ENCODE data around the gene SAA2.
"Not testable (repeated sequence)": the region's sequence is repeated elsewhere in the genome, so short reads cannot be mapped to it uniquely, and the experiment has no call there.

SAA2 gene

DNA sequence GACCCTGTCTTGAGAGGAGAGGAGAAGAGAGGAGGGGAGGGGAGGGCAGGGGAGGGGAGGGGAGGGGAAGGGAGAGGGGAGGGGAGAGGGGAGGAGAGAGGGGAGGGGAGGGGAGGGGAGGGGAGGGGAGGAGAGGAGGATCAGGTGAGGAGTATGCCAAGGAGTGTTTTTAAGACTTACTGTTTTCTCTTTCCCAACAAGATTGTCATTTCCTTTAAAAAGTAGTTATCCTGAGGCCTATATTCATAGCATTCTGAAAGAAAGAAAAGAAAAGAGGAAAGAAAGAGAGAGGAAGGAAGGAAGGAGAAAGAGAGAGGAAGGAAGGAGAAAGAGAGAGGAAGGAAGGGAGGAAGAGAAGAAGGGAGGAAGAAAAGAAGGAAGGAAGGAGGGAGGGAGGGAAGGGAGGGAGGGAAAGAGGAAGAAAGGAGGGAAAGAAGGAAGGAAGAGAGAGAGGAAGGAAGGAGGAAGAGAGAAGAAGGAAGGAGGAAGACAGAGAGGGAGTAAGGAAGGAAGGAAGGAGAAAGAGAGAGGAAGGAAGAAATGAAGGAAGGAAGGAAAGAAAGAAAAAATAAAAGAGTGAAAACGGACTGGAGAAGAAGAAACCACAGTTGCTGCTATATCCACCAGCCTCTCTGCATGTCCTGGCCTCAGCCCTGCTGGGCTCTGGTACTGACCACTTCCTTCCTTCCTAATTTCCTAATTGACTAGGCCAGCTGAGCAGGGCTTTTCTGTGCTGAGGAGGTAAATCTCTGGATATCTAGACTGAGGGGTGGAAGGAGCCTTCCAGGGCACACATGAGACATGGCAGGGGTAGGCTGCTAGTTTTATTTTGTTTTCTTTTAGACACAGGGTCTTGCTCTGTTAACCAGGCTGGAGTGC, 16.4 kb upstream of the SAA2 start:
- H3K36me3 ChIP-seq (ENCODE audit: insufficient read depth, low read length), result no peaks in the 10 kb centered on the region
- H3K4me3 ChIP-seq (ENCODE audit: low read length), result no peak overlapping the region
- no peak overlapping the region for H2AFZ ChIP-seq (ENCODE audit: low read depth, low read length)
- peaks cover 6% of the 10 kb centered on the region for H3K27me3 ChIP-seq (ENCODE audit: insufficient read depth, low read length)
- H3K9me3 ChIP-seq (ENCODE audit: low read length), result no peaks in the 10 kb centered on the region
- H3K4me1 ChIP-seq (ENCODE audit: insufficient read depth, low read length), result no peaks in the 10 kb centered on the region

DNA sequence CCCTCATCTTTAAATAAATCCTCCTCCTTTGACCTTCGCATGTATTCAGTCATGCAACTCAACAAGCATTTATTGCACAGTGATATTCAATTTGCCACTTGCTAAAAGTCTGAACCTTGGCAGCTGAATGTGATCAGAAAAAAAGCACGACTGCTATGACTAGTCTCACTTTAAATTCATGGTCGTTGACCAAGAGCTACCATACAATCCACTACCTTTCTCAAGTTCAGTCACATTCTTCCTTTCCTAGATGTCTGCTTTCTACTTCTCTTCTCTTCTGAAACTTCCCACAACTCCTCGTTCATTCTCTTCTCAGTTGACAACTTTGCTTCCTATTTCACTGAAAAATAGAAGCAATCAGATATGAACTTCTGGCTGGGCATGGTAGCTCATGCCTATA, 15.6 kb upstream of the SAA2 start:
- Histone ChIP-seq H3K9me3 (ENCODE audit: low read length) (no peaks in the 10 kb centered on the region), H3K27me3 (ENCODE audit: insufficient read depth, low read length) (peaks cover 6% of the 10 kb centered on the region), H3K36me3 (ENCODE audit: insufficient read depth, low read length) (no peaks in the 10 kb centered on the region), H3K4me1 (ENCODE audit: insufficient read depth, low read length) (no peaks in the 10 kb centered on the region), H2AFZ (ENCODE audit: low read depth, low read length) (no peak overlapping the region), H3K4me3 (ENCODE audit: low read length) (no peak overlapping the region)

DNA sequence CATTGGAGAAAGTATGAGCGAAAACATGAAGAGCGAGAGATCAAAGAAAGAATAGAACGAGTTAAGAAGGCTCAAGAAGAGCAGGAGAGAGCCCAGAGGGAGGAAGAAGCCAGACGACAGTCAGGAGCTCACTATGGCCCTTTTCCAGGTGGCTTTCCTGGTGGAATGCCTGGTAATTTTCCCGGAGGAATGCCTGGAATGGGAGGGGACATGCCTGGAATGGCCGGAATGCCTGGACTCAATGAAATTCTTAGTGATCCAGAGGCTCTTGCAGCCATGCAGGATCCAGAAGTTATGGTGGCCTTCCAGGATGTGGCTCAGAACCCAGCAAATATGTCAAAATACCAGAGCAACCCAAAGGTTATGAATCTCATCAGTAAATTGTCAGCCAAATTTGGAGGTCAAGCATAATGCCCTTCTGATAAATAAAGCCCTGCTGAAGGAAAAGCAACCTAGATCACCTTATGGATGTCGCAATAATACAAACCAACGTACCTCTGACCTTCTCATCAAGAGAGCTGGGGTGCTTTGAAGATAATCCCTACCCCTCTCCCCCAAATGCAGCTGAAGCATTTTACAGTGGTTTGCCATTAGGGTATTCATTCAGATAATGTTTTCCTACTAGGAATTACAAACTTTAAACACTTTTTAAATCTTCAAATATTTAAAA, 14.3 kb upstream of the SAA2 start:
- H2AFZ ChIP-seq (ENCODE audit: low read depth, low read length); H3K27me3 ChIP-seq (ENCODE audit: insufficient read depth, low read length); H3K9me3 ChIP-seq (ENCODE audit: low read length); H3K4me3 ChIP-seq (ENCODE audit: low read length); H3K4me1 ChIP-seq (ENCODE audit: insufficient read depth, low read length); H3K36me3 ChIP-seq (ENCODE audit: insufficient read depth, low read length): not testable (repeated sequence)

DNA sequence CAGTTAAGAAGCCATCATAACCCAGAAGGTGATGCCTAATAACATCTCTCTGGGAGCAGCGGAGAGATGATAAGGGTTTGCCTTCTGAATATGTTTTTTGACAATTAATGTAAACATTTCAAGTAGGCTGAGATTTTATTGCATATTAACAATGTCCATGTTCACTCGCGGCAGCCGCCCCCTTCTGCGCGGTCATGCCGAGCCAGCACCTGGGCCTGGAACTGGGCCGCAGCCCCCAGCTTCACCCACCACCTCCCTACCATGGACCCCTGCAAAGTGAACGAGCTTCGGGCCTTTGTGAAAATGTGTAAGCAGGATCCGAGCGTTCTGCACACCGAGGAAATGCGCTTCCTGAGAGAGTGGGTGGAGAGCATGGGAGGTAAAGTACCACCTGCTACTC, 13.3 kb upstream of the SAA2 start:
- peaks cover 6% of the 10 kb centered on the region for H3K27me3 ChIP-seq (ENCODE audit: insufficient read depth, low read length)

DNA sequence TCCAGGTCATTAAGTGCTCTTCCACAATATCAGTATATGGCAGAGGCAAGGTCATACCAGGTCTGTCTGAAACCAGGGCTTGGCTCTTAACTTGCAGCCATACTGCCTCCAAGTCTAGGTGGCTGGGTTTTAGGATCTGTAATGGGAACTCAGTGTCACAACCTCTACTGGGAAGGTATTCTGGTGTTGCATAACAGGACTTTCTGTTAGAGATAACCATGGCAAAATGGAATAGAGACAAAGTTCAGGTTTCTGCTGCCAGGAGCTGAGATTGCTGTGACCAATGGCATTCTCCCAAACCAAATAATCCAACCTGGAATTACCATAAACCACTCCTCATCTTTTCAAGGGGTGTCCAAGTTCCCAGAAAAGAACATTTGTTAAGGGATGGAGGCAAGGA, 10.8 kb upstream of the SAA2 start:
- no peaks in the 10 kb centered on the region for H3K4me1 ChIP-seq (ENCODE audit: insufficient read depth, low read length)

More for the DNA sequence above, 13.3 kb upstream of the SAA2 start:
- H3K4me3 ChIP-seq (ENCODE audit: low read length), result no peak overlapping the region
- H2AFZ ChIP-seq (ENCODE audit: low read depth, low read length), result no peak overlapping the region
- H3K4me1 ChIP-seq (ENCODE audit: insufficient read depth, low read length), result no peaks in the 10 kb centered on the region
- H3K9me3 ChIP-seq (ENCODE audit: low read length), result no peaks in the 10 kb centered on the region
- no peaks in the 10 kb centered on the region for H3K36me3 ChIP-seq (ENCODE audit: insufficient read depth, low read length)

DNA sequence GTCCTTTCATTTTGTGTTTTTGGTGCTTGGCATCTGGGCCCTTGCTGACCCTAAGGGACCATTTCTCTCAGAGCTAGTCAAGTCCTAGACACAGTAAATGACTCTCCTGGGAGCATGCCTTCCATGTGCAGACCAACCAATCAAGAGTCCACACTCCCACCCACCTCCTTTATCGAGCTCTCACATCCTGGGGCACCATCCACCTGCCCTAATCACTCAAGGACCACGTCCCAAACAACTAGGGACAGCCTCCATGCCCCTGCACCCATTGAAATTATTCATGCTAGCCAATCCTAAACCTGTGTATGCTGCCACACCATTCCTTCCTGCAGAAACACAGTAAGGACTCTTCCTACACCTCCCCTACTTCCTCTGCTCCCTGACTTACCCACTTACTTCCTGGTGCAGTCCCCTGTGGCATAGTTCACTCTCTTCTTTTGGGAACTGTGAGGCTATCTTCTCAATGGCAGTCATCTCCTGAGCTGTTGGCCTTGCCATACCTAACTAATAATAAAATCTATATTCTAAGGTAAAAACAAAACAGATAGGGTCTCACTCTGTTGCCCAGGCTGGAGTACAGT, 6.4 kb upstream of the SAA2 start:
- Histone ChIP-seq H3K36me3 (ENCODE audit: insufficient read depth, low read length) (no peaks in the 10 kb centered on the region), H2AFZ (ENCODE audit: low read depth, low read length) (no peak overlapping the region), H3K9me3 (ENCODE audit: low read length) (no peaks in the 10 kb centered on the region), H3K4me3 (ENCODE audit: low read length) (no peak overlapping the region), H3K4me1 (ENCODE audit: insufficient read depth, low read length) (no peaks in the 10 kb centered on the region), H3K27me3 (ENCODE audit: insufficient read depth, low read length) (no peaks in the 10 kb centered on the region)

More for the DNA sequence above, 10.8 kb upstream of the SAA2 start:
- no peak overlapping the region for H3K4me3 ChIP-seq (ENCODE audit: low read length)
- H3K36me3 ChIP-seq (ENCODE audit: insufficient read depth, low read length), result no peaks in the 10 kb centered on the region
- H3K27me3 ChIP-seq (ENCODE audit: insufficient read depth, low read length), result no peaks in the 10 kb centered on the region
- no peak overlapping the region for H2AFZ ChIP-seq (ENCODE audit: low read depth, low read length)
- no peaks in the 10 kb centered on the region for H3K9me3 ChIP-seq (ENCODE audit: low read length)

DNA sequence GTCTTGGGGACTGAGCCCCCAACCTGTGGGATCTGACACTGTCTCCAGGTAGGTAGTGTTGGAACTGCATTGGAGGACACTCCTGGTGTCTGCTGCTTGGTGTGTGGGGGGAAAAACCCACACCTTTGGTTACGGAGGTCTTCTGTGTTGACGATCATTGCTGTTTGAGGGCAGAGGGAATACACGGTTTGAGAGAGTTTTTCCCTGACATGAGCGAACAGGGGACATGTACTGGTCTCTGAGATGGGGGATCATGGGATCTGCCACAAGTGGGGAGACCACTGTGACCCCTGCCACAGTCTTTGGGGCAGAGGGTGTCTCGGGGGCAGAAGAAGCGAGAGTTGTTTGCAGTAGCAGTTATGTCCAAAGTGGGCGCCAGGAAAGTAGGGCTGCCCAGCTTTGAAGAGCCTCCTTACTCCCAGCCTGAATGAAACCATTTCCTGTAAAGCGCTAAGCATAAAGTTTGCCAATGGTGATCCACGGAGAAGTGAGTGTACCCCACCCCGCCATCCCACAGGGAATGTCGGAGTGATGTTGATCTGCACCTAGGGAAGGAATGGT, 5.4 kb upstream of the SAA2 start:
- H3K27me3 ChIP-seq (ENCODE audit: insufficient read depth, low read length), result peaks cover 5% of the 10 kb centered on the region
- H3K36me3 ChIP-seq (ENCODE audit: insufficient read depth, low read length), result no peaks in the 10 kb centered on the region
- H3K4me1 ChIP-seq (ENCODE audit: insufficient read depth, low read length), result no peaks in the 10 kb centered on the region
- H2AFZ ChIP-seq (ENCODE audit: low read depth, low read length), result no peak overlapping the region
- H3K9me3 ChIP-seq (ENCODE audit: low read length), result no peaks in the 10 kb centered on the region
- H3K4me3 ChIP-seq (ENCODE audit: low read length), result no peak overlapping the region

DNA sequence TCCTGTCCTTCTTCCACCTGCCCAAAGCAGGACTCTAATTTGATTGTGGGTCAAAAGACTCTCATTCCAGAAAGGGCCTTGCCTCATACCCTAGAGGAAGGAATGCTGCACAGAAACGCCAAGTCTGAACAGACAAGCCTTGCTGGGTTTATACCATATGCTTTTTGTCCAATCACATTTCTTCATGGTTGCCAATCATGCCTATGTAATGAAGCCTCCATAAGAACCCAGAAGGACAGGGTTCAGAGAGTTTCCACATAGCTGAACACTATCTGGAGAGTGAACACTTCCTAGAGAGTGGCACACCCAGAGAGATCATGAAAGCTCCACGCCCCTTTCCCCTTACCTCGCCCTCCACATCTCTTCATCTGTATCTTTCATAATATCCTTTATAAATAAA, 4.8 kb upstream of the SAA2 start:
- H3K4me1 ChIP-seq (ENCODE audit: insufficient read depth, low read length), result no peaks in the 10 kb centered on the region
- no peaks in the 10 kb centered on the region for H3K9me3 ChIP-seq (ENCODE audit: low read length)
- H3K4me3 ChIP-seq (ENCODE audit: low read length), result no peak overlapping the region
- H3K27me3 ChIP-seq (ENCODE audit: insufficient read depth, low read length), result peaks cover 10% of the 10 kb centered on the region
- H2AFZ ChIP-seq (ENCODE audit: low read depth, low read length), result no peak overlapping the region
- no peaks in the 10 kb centered on the region for H3K36me3 ChIP-seq (ENCODE audit: insufficient read depth, low read length)

DNA sequence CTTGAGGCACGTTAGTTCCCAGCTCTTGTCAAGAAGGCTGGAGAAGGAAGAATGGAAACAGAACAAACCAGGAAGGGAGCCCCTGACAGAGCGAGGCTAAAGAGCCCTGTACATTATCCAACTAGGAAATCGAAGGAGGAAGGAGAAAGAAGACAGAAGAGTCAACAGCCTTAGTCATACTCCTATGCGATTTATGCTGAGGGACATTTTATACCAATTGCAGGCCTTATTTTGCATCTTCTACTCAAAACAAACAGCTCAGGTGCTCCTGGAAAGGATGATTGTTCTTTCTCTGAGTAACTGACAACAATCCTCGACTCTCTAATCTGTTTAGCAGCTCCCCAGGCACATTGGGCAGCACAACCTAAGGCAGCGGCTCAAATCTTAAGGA, 1.3 kb downstream of the SAA2 start:
- H3K9me3 ChIP-seq (ENCODE audit: low read length); H3K4me3 ChIP-seq (ENCODE audit: low read length); H3K4me1 ChIP-seq (ENCODE audit: insufficient read depth, low read length); H3K27me3 ChIP-seq (ENCODE audit: insufficient read depth, low read length); H2AFZ ChIP-seq (ENCODE audit: low read depth, low read length); H3K36me3 ChIP-seq (ENCODE audit: insufficient read depth, low read length): not testable (repeated sequence)

DNA sequence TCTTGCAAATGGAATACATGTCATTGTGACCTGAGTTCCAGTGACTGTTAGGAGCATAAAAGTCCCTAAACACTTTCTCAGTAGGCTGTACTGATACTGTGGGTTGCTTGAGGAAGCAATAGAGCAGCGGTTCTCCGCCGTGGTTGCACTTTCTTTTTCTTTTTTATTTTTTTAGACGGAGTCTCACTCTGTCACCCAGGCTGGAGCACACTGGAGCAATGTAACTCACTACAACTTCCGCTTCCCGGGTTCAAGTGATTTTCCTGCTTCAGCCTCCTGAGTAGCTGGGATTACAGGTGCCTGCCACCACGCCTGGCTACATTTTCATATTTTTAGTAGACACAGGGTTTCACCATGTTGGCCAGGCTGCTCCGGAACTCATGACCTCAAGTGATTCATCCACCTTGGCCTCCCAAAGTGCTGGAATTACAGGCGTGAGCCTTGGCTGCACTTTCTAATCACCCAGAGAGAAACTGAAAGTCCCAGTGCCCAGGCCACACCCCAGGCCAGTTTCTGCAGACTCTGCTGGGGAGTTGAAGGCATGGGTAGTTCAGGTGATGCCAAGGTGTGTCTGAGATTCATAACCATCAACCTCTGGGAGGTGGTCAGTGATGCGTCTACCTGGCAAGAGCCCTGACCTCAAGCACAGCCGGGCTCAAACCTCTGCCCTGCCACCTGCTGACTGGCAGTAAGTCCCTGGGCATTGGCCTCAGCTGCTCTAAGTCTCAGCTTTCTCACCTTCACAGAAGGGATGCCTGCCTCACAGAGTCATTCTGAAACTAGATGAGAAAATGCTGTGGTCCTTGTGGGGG, 1.9 kb downstream of the SAA2 start:
- not testable (repeated sequence) for H3K9me3 ChIP-seq (ENCODE audit: low read length); H2AFZ ChIP-seq (ENCODE audit: low read depth, low read length); H3K36me3 ChIP-seq (ENCODE audit: insufficient read depth, low read length); H3K27me3 ChIP-seq (ENCODE audit: insufficient read depth, low read length); H3K4me1 ChIP-seq (ENCODE audit: insufficient read depth, low read length); H3K4me3 ChIP-seq (ENCODE audit: low read length)

DNA sequence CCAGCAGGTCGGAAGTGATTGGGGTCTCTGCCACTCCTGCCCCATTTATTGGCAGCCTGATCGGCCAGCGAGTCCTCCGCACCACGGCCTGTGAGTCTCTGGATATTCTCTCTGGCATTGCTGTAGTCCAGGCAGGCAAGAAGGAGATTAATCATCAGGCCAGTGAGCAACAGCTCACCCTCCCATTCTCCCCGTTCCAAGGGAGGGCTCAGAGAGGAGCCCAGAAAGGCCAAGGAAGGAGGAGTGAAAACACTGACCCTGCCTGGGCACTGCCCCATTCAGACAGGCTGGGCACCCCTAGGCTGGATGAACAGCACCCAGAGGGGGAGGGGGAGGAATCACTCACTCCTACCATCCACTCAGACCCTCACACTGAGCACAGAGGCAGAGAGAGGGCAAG, 3.1 kb downstream of the SAA2 start:
- Histone ChIP-seq H3K4me3 (ENCODE audit: low read length) (no peak overlapping the region), H3K4me1 (ENCODE audit: insufficient read depth, low read length) (no peaks in the 10 kb centered on the region), H3K9me3 (ENCODE audit: low read length) (no peaks in the 10 kb centered on the region), H3K36me3 (ENCODE audit: insufficient read depth, low read length) (no peaks in the 10 kb centered on the region), H2AFZ (ENCODE audit: low read depth, low read length) (no peak overlapping the region), H3K27me3 (ENCODE audit: insufficient read depth, low read length) (peaks cover 10% of the 10 kb centered on the region)

DNA sequence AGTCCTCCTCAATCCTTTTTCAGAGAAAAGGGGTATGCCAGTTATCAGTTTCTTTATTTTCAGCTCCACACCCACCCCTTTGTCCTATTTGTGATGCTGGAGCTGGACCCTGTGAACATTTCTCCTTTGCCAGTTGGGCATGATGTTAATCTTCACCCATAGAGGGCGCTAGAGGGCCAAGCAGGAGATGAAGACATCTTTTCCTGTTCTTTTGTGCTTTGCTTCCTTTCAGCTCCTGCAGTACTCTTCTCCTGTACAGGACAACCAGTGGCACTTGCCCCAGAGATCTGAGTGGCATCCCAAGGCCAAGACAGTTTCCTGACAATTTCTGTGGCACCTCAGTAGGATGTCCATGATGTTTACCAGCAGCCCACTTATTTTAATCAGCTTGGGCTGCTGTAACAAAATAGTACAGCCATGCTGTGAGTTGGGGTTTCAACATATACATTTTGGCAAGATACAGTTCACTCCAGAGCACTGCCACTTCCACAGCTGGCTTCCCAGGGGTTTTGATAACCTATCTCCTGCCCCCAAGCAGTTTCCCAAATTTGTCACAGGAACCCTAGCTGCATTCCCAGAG, 4.6 kb downstream of the SAA2 start:
- no peak overlapping the region for H2AFZ ChIP-seq (ENCODE audit: low read depth, low read length)
- no peaks in the 10 kb centered on the region for H3K4me1 ChIP-seq (ENCODE audit: insufficient read depth, low read length)
- no peaks in the 10 kb centered on the region for H3K9me3 ChIP-seq (ENCODE audit: low read length)
- no peaks in the 10 kb centered on the region for H3K36me3 ChIP-seq (ENCODE audit: insufficient read depth, low read length)
- no peak overlapping the region for H3K4me3 ChIP-seq (ENCODE audit: low read length)
- H3K27me3 ChIP-seq (ENCODE audit: insufficient read depth, low read length), result peaks cover 5% of the 10 kb centered on the region

All from neuron (in vitro differentiated cells).